GM12878 (cell line): ENCODE results near the gene CTNNA1. TPM values are rescaled to one million over a fixed set of nuclear protein-coding genes. Genes with fewer than 3 reads are reported as not detected.

Experiments
- ATAC-seq: fragments of 200-7000 bp; cut with Tn5 transposase; 3 replicates; pipeline ENCODE4 v1.9.1; 2020; ENCODE audit warnings: mild to moderate bottlenecking, moderate library complexity
- BruUV-seq: library from RNA; stranded (reverse); fragments of 400-500 nt; replicated peaks from 2 replicates; lab custom pipeline; 2021; lab: Mats Ljungman, UMichigan
- CTCF ChIA-PET: fragments of 300-600 bp; sonication (Branson Sonifier 250); formaldehyde crosslinking; extraction: SDS; loops from one replicate; lab custom pipeline; 2021; ENCODE audit warnings: inconsistent platforms; lab: Yijun Ruan, JAX
- POLR2A ChIA-PET: fragments of 350-600 bp; formaldehyde crosslinking; extraction: SDS; loops from one replicate; lab custom pipeline; 2021; ENCODE audit warnings: inconsistent platforms; lab: Charles Lee
- RAD21 ChIA-PET: fragments of 300-600 bp; sonication (Branson Sonifier 250); formaldehyde crosslinking; loops from one replicate; lab custom pipeline; 2023; ENCODE audit warnings: antibody characterized with exemption; ENCODE audit not compliant: unreplicated experiment; lab: Charles Lee
- SMC1A ChIA-PET: fragments of 300-600 bp; sonication (Branson Sonifier 250); formaldehyde crosslinking; loops from one replicate; lab custom pipeline; 2023; ENCODE audit not compliant: unreplicated experiment, uncharacterized antibody; lab: Charles Lee
- DNase-seq: peaks from one replicate; pipeline ENCODE4 v3.0.0-alpha.2; 2011; ENCODE audit warnings: low read depth, low spot score
- FAIRE-seq: peaks from 3 replicates; lab custom pipeline; 2011; peaks lifted over from hg19 to GRCh38; lab: Jason Lieb, UNC
- H2AFZ ChIP-seq: 2 replicates; pipeline ENCODE4 v1.6.0; 2011; ENCODE audit warnings: low read depth, low read length, control low read depth; ENCODE audit not compliant: control insufficient read depth
- H3K27ac ChIP-seq: 2 replicates; pipeline ENCODE4 v1.5.1; 2011; ENCODE audit warnings: control low read depth; ENCODE audit not compliant: control insufficient read depth, insufficient read depth
- H3K27me3 ChIP-seq, 2 experiments: replicated peaks in 1 of 2; 2 replicates each; pipeline versions ENCODE4 v1.6.0 to v1.6.1; 2011; ENCODE audit warnings: low read length in 1 of 2; ENCODE audit not compliant: control insufficient read depth in 2 of 2, insufficient read depth in 2 of 2
- H3K36me3 ChIP-seq, 2 experiments: 2 replicates each; pipeline ENCODE4 v1.5.1; 2011; ENCODE audit warnings: low read length in 1 of 2; ENCODE audit not compliant: control insufficient read depth in 2 of 2, insufficient read depth in 2 of 2
- H3K4me1 ChIP-seq: 2 replicates; pipeline ENCODE4 v1.6.1; 2011; ENCODE audit warnings: mild to moderate bottlenecking, low read length, moderate library complexity, mixed read lengths; ENCODE audit not compliant: control insufficient read depth, insufficient read depth
- H3K4me2 ChIP-seq: 2 replicates; pipeline ENCODE4 v1.6.0; 2011; ENCODE audit warnings: control low read depth; ENCODE audit not compliant: control insufficient read depth, insufficient read depth
- H3K4me3 ChIP-seq: fragments of 200-600 bp; sonication (generic); 2 replicates; pipeline ENCODE4 v1.5.1; 2016
- H3K79me2 ChIP-seq: 2 replicates; pipeline ENCODE4 v1.6.0; 2011; ENCODE audit warnings: low read length; ENCODE audit not compliant: control insufficient read depth, insufficient read depth
- H3K9ac ChIP-seq: 2 replicates; pipeline ENCODE4 v1.8.0; 2011; ENCODE audit warnings: low read length, control low read depth, mixed read lengths; ENCODE audit not compliant: control insufficient read depth, insufficient read depth
- H3K9me3 ChIP-seq: replicated peaks from 3 replicates; pipeline ENCODE4 v1.5.1; 2011; ENCODE audit warnings: mild to moderate bottlenecking, low read length; ENCODE audit not compliant: control insufficient read depth, insufficient read depth
- H4K20me1 ChIP-seq: 2 replicates; pipeline ENCODE4 v1.6.0; 2011; ENCODE audit not compliant: control insufficient read depth, insufficient read depth
- FOXM1 ChIP-seq: IDR thresholded peaks from 2 replicates; pipeline ENCODE4 v1.6.1; 2012; ENCODE audit warnings: low read depth, mild to moderate bottlenecking, inconsistent platforms, low read length, moderate library complexity
- HDGF ChIP-seq: fragments of 450-650 bp; IDR thresholded peaks from 2 replicates; pipeline ENCODE4 v1.6.1; 2016; ENCODE audit warnings: antibody characterized with exemption
- MXI1 ChIP-seq: fragments of 150-350 bp; IDR thresholded peaks from 2 replicates; pipeline ENCODE4 v1.6.1; 2011; ENCODE audit warnings: low read depth, mild to moderate bottlenecking, inconsistent platforms, low read length, improper control_type of control experiment
- NFYA ChIP-seq: IDR thresholded peaks from 2 replicates; pipeline ENCODE4 v1.6.1; 2011; ENCODE audit warnings: low read depth, mild to moderate bottlenecking, low read length, improper control_type of control experiment, borderline replicate concordance
- NR2F1 ChIP-seq: fragments of 450-650 bp; conservative IDR thresholded peaks from 2 replicates; pipeline ENCODE4 v1.6.1; 2017; ENCODE audit warnings: mild to moderate bottlenecking
- PRDM15 ChIP-seq: fragments of 450-650 bp; formaldehyde crosslinking; IDR thresholded peaks from 2 replicates; pipeline ENCODE4 v1.4.0; 2020; ENCODE audit warnings: mild to moderate bottlenecking, moderate library complexity
- RCOR1 ChIP-seq: conservative IDR thresholded peaks from 2 replicates; pipeline ENCODE4 v1.6.1; 2012; ENCODE audit warnings: low read depth, low read length, improper control_type of control experiment
- YBX1 ChIP-seq: fragments of 450-650 bp; IDR thresholded peaks from 2 replicates; pipeline ENCODE4 v1.6.1; 2016; ENCODE audit warnings: antibody characterized with exemption
- ZNF622 ChIP-seq: fragments of 450-650 bp; IDR thresholded peaks from 2 replicates; pipeline ENCODE4 v1.6.1; 2017; ENCODE audit warnings: mild to moderate bottlenecking, inconsistent platforms
- WGBS: methylation state at CpG from one replicate; pipeline ENCODE4 v1.1.6; 2016; ENCODE audit warnings: low lambda C conversion rate; ENCODE audit not compliant: insufficient replicate concordance, insufficient coverage; ENCODE audit errors: missing lambda C conversion rate; 5-methylcytosine and 5-hydroxymethylcytosine counted together
- in situ Hi-C: fragments of 300-500 bp; cut with MboI; formaldehyde crosslinking; loops from 9 replicates; pipeline ENCODE4 v1.14.3; 2018; ENCODE audit warnings: mixed read lengths
- intact Hi-C: fragments of 100-400 bp; cut with micrococcal nuclease; formaldehyde crosslinking; loops from one replicate; pipeline ENCODE4 v1.14.2; 2022; ENCODE audit not compliant: unreplicated experiment
- polyA plus RNA-seq, 11 experiments: library from polyadenylated mRNA; depleted of rRNA in 4 of 11; unstranded in 6 of 11; stranded (reverse) in 5 of 11; fragments of >200 nt; fragmentation: Nextera tagmentation in 4 of 11; fragmentation: Illumina TruSeq in 1 of 11; extraction: Ambion mirVana in 4 of 11; extraction: Trizol in 1 of 11; gene quantifications; 1 replicate in 1 of 11; 2 replicates in 10 of 11; pipeline versions ENCODE4 v1.2.1 to v1.2.3, GENCODE V29; 2011 to 2016; ENCODE audit warnings: inconsistent platforms in 2 of 11, missing spikeins in 2 of 11, low read depth in 1 of 11
- total RNA-seq, 4 experiments: library from RNA; depleted of rRNA in 3 of 4; stranded (reverse); fragments of >200 nt in 3 of 4; fragmentation: Illumina TruSeq in 1 of 4; extraction: Trizol in 1 of 4; gene quantifications; 2 replicates each; pipeline versions ENCODE4 v1.2.1 to v1.2.3, GENCODE V29; 2013 to 2021

CTNNA1 gene
- total and polyA plus RNA-seq, 10 of the 15 experiments (the other 5 are each of a cell fraction or from before 2014, with no cell fraction given): 32.6 to 104 (median 57.7) TPM

- TF ChIP-seq PRDM15: no peak
- no peak for TF ChIP-seq NR2F1
- TF ChIP-seq, all 136 proteins: peak for 0
Measured at GRCh38 chr5:138721979-138722378, 31.2 kb upstream of the CTNNA1 start (continued).

DNA sequence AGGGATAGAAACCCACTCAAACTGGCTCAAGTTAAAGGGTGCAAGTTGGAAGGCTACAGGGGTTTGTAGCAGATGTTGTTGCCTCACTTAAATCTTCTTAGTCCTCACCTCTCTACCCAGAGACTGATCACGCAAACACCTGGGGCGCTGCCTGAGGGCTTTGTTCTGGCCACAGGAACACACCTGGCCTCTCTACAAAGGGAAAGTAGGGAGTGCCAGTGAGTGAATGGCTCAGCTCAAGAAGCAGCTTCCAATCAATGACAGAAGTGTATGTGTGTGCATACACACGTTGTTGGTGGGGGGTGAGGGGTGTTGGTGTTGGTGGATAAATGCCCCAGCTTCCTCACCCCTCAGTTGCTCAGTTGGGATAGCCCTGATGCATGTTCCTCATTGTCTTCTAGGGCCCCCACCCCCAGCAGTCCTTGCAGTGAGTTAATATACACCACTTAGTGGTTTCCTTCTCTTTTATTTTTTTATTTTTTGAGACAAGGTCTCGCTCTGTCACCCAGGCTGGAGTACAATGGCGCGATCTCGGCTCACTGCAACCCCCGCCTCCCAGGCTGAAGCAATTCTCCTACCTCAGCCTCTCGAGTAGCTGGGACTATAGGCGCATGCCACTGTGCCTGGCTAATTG is 30.6 kb upstream of the CTNNA1 start:
- H3K27ac ChIP-seq: no peak overlapping the region
- FAIRE-seq (no peak), DNase-seq (no peak), ATAC-seq (no peak)
- H2AFZ ChIP-seq: no peak overlapping the region
- H3K9ac ChIP-seq: no peak overlapping the region
- H3K4me1 ChIP-seq: peaks cover 8% of the 10 kb centered on the region
- ChIA-PET SMC1A (interaction anchor here (1.1 kb wide), 1 partner anchor 19 kb away, joined by 4 read pairs; no protein-coding TSS in a partner anchor), POLR2A (no interaction called here), CTCF (no interaction called here), RAD21 (interaction anchor here (0.8 kb wide), 1 partner anchor 143 kb away, joined by 3 read pairs; no protein-coding TSS in a partner anchor)
- no peaks in the 10 kb centered on the region for H3K9me3 ChIP-seq
- H3K4me3 ChIP-seq: no peak overlapping the region
- no TSS peak for BruUV-seq
- intact Hi-C loops (no loop called here), in situ Hi-C loops (no loop called here)
- no peak overlapping the region for H3K4me2 ChIP-seq
- 62% methylated on average over 10 of the region's 10 CpGs for WGBS
- no peak for TF ChIP-seq NFYA
- no peak for TF ChIP-seq MXI1
- TF ChIP-seq RCOR1: no peak
- no peak for TF ChIP-seq FOXM1
- TF ChIP-seq ZNF622: no peak
- no peak for TF ChIP-seq YBX1
- no peak for TF ChIP-seq HDGF
- H4K20me1 ChIP-seq: no peaks in the 10 kb centered on the region
- H3K27me3 ChIP-seq: no peaks in the 10 kb centered on the region
- no peaks in the 10 kb centered on the region for H3K36me3 ChIP-seq
- no peaks in the 10 kb centered on the region for H3K79me2 ChIP-seq
